GM12878 (cell line): ENCODE measurements around the gene ITFG1. TPM values are rescaled to one million over a fixed set of nuclear protein-coding genes. Genes with fewer than 3 reads are reported as not detected.

Experiments used
- ATAC-seq: fragments of 200-7000 bp; cut with Tn5 transposase; 3 replicates; pipeline ENCODE4 v1.9.1; 2020; ENCODE audit warnings: mild to moderate bottlenecking, moderate library complexity
- BruUV-seq: library from RNA; stranded (reverse); fragments of 400-500 nt; replicated peaks from 2 replicates; lab custom pipeline; 2021; lab: Mats Ljungman, UMichigan
- CTCF ChIA-PET: fragments of 300-600 bp; sonication (Branson Sonifier 250); formaldehyde crosslinking; extraction: SDS; loops from one replicate; lab custom pipeline; 2021; ENCODE audit warnings: inconsistent platforms; lab: Yijun Ruan, JAX
- POLR2A ChIA-PET: fragments of 350-600 bp; formaldehyde crosslinking; extraction: SDS; loops from one replicate; lab custom pipeline; 2021; ENCODE audit warnings: inconsistent platforms; lab: Charles Lee
- RAD21 ChIA-PET: fragments of 300-600 bp; sonication (Branson Sonifier 250); formaldehyde crosslinking; loops from one replicate; lab custom pipeline; 2023; ENCODE audit warnings: antibody characterized with exemption; ENCODE audit not compliant: unreplicated experiment; lab: Charles Lee
- SMC1A ChIA-PET: fragments of 300-600 bp; sonication (Branson Sonifier 250); formaldehyde crosslinking; loops from one replicate; lab custom pipeline; 2023; ENCODE audit not compliant: unreplicated experiment, uncharacterized antibody; lab: Charles Lee
- DNase-seq: peaks from one replicate; pipeline ENCODE4 v3.0.0-alpha.2; 2011; ENCODE audit warnings: low read depth, low spot score
- FAIRE-seq: peaks from 3 replicates; lab custom pipeline; 2011; peaks lifted over from hg19 to GRCh38; lab: Jason Lieb, UNC
- H2AFZ ChIP-seq: 2 replicates; pipeline ENCODE4 v1.6.0; 2011; ENCODE audit warnings: low read depth, low read length, control low read depth; ENCODE audit not compliant: control insufficient read depth
- H3K27ac ChIP-seq: 2 replicates; pipeline ENCODE4 v1.5.1; 2011; ENCODE audit warnings: control low read depth; ENCODE audit not compliant: control insufficient read depth, insufficient read depth
- H3K27me3 ChIP-seq, 2 experiments: replicated peaks in 1 of 2; 2 replicates each; pipeline versions ENCODE4 v1.6.0 to v1.6.1; 2011; ENCODE audit warnings: low read length in 1 of 2; ENCODE audit not compliant: control insufficient read depth in 2 of 2, insufficient read depth in 2 of 2
- H3K36me3 ChIP-seq, 2 experiments: 2 replicates each; pipeline ENCODE4 v1.5.1; 2011; ENCODE audit warnings: low read length in 1 of 2; ENCODE audit not compliant: control insufficient read depth in 2 of 2, insufficient read depth in 2 of 2
- H3K4me1 ChIP-seq: 2 replicates; pipeline ENCODE4 v1.6.1; 2011; ENCODE audit warnings: mild to moderate bottlenecking, low read length, moderate library complexity, mixed read lengths; ENCODE audit not compliant: control insufficient read depth, insufficient read depth
- H3K4me2 ChIP-seq: 2 replicates; pipeline ENCODE4 v1.6.0; 2011; ENCODE audit warnings: control low read depth; ENCODE audit not compliant: control insufficient read depth, insufficient read depth
- H3K4me3 ChIP-seq: fragments of 200-600 bp; sonication (generic); 2 replicates; pipeline ENCODE4 v1.5.1; 2016
- H3K79me2 ChIP-seq: 2 replicates; pipeline ENCODE4 v1.6.0; 2011; ENCODE audit warnings: low read length; ENCODE audit not compliant: control insufficient read depth, insufficient read depth
- H3K9ac ChIP-seq: 2 replicates; pipeline ENCODE4 v1.8.0; 2011; ENCODE audit warnings: low read length, control low read depth, mixed read lengths; ENCODE audit not compliant: control insufficient read depth, insufficient read depth
- H3K9me3 ChIP-seq: replicated peaks from 3 replicates; pipeline ENCODE4 v1.5.1; 2011; ENCODE audit warnings: mild to moderate bottlenecking, low read length; ENCODE audit not compliant: control insufficient read depth, insufficient read depth
- H4K20me1 ChIP-seq: 2 replicates; pipeline ENCODE4 v1.6.0; 2011; ENCODE audit not compliant: control insufficient read depth, insufficient read depth
- BCLAF1 ChIP-seq: fragments of 450-650 bp; IDR thresholded peaks from 2 replicates; pipeline ENCODE4 v1.6.1; 2017; ENCODE audit warnings: antibody characterized with exemption, mild to moderate bottlenecking, moderate library complexity
- JUNB ChIP-seq: IDR thresholded peaks from 2 replicates; pipeline ENCODE4 v1.6.1; 2016; ENCODE audit warnings: antibody characterized with exemption, mild to moderate bottlenecking
- ZBTB11 ChIP-seq: fragments of 450-650 bp; formaldehyde crosslinking; IDR thresholded peaks from 2 replicates; pipeline ENCODE4 v1.5.0; 2022; ENCODE audit warnings: mild to moderate bottlenecking, missing genetic modification characterization
- WGBS: methylation state at CpG from one replicate; pipeline ENCODE4 v1.1.6; 2016; ENCODE audit warnings: low lambda C conversion rate; ENCODE audit not compliant: insufficient replicate concordance, insufficient coverage; ENCODE audit errors: missing lambda C conversion rate; 5-methylcytosine and 5-hydroxymethylcytosine counted together
- in situ Hi-C: fragments of 300-500 bp; cut with MboI; formaldehyde crosslinking; loops from 9 replicates; pipeline ENCODE4 v1.14.3; 2018; ENCODE audit warnings: mixed read lengths
- intact Hi-C: fragments of 100-400 bp; cut with micrococcal nuclease; formaldehyde crosslinking; loops from one replicate; pipeline ENCODE4 v1.14.2; 2022; ENCODE audit not compliant: unreplicated experiment
- polyA plus RNA-seq, 11 experiments: library from polyadenylated mRNA; depleted of rRNA in 4 of 11; unstranded in 6 of 11; stranded (reverse) in 5 of 11; fragments of >200 nt; fragmentation: Nextera tagmentation in 4 of 11; fragmentation: Illumina TruSeq in 1 of 11; extraction: Ambion mirVana in 4 of 11; extraction: Trizol in 1 of 11; gene quantifications; 1 replicate in 1 of 11; 2 replicates in 10 of 11; pipeline versions ENCODE4 v1.2.1 to v1.2.3, GENCODE V29; 2011 to 2016; ENCODE audit warnings: inconsistent platforms in 2 of 11, missing spikeins in 2 of 11, low read depth in 1 of 11
- total RNA-seq, 4 experiments: library from RNA; depleted of rRNA in 3 of 4; stranded (reverse); fragments of >200 nt in 3 of 4; fragmentation: Illumina TruSeq in 1 of 4; extraction: Trizol in 1 of 4; gene quantifications; 2 replicates each; pipeline versions ENCODE4 v1.2.1 to v1.2.3, GENCODE V29; 2013 to 2021

Gene ITFG1
- total and polyA plus RNA-seq, 10 of the 15 experiments (the other 5 are each of a cell fraction or from before 2014, with no cell fraction given) = 9.3 to 56.3 (median 28.6) TPM

GRCh38 chr16:47278306-47278970, 182.4 kb downstream of the ITFG1 start:
- no peak overlapping the region for H2AFZ ChIP-seq
- ATAC-seq = no peak
- H3K4me1 ChIP-seq = no peaks in the 10 kb centered on the region
- TF ChIP-seq BCLAF1 (no peak), ZBTB11 (CRISPR knock-in tag) (no peak), JUNB (no peak)
- BruUV-seq = no TSS peak
- H3K4me3 ChIP-seq = no peak overlapping the region
- no peak overlapping the region for H3K4me2 ChIP-seq
- RAD21 ChIA-PET = no interaction called here
- FAIRE-seq = no peak
- no peaks in the 10 kb centered on the region for H3K36me3 ChIP-seq
- in situ Hi-C loops = no loop called here
- H4K20me1 ChIP-seq = no peaks in the 10 kb centered on the region
- CTCF ChIA-PET = interaction anchor here (0.7 to 1.4 kb wide), 2 partner anchors 17 to 137 kb away, joined by 3 to 4 read pairs; no protein-coding TSS in a partner anchor
- no peaks in the 10 kb centered on the region for H3K79me2 ChIP-seq
- intact Hi-C loops = no loop called here
- H3K9ac ChIP-seq = no peak overlapping the region
- DNase-seq = no peak
- H3K27me3 ChIP-seq = no peaks in the 10 kb centered on the region
- no peaks in the 10 kb centered on the region for H3K9me3 ChIP-seq
- 96% methylated on average over 5 of the region's 5 CpGs for WGBS
- SMC1A ChIA-PET = interaction anchor here (0.6 to 1.2 kb wide), 6 partner anchors 8 to 171 kb away, joined by 3 to 5 read pairs (median 4); no protein-coding TSS in a partner anchor
- POLR2A ChIA-PET = no interaction called here
- H3K27ac ChIP-seq = no peak overlapping the region
